GM21737 (cell line): Measurements from ENCODE around the gene C3AR1.

Experiments
- ATAC-seq: cut with Tn5 transposase; IDR thresholded peaks from one replicate; pipeline ENCODE4 v1.9.1; 2021; ENCODE audit warnings: mild to moderate bottlenecking, moderate library complexity; ENCODE audit not compliant: unreplicated experiment

The C3AR1 gene

DNA sequence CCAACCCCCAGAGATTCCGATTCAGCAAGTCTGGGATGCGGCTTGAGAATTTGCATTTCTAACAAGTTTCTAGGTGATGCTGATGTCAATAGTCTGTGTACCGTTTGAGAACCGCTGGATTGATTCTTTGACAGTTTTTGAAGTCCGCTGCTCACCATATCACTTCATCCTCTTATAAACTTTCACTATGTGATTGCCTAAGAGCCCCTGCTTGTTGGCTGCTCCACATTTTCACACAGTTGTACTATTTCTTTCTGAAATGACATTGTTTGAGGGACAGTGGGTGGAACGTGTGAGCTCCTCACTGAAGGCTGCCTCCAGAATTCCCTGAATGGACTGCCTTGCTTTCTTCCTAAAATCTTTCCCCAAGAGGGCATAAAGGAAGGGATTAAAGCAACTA, 7.7 kb downstream of the C3AR1 start:
- no peak for ATAC-seq

DNA sequence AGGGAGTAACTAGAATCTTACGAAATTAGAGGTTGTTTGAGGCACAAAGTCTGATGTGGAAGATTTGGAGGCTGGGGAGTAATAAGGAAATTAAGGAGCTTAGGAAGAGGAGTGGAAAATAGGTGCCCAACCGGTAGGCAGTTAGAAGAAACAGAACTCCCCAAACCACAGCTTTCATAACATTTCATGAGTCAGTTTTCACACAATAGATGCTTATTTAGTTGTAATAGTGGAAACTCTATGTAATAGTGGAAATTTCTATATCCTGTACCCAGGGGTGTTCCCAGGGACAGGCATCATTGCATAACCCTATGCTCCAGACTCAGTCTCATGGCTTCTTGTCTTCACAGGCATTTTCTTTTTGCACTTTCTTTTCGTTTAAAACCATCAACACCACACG, 8.3 kb downstream of the C3AR1 start:
- no peak for ATAC-seq

DNA sequence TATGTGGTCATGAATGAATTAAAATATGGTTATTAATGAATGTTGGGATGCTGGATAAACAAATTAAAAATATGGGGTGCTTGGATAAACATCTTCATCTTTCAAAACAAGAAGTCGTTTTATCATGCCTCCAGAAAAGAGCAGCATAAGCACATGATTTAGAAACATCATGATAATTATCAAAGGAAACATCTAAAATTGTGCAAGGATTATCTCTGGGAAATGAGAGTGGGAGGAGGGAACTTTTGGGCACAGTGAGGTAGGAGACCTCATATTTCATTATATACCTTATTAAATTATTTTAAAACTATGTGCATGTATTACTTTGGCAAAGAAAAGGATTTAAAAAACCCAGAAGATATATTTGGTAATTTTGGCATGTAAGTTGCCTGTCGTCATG, 8.9 kb downstream of the C3AR1 start:
- ATAC-seq = no peak

DNA sequence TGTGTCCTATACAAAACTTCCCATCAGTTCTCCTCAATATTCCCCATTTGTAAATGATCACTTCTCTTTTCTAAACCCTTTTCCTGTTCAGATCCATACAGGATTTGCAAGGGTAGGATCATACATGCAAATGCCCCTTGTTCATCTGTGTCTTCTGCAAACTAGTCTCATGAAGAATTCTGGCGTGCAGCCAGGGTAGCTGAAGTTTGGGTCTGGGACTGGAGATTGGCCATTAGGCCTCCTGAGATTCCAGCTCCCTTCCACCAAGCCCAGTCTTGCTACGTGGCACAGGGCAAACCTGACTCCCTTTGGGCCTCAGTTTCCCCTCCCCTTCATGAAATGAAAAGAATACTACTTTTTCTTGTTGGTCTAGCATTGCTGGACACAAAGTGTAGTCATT, 11.3 kb downstream of the C3AR1 start:
- ATAC-seq = no peak

DNA sequence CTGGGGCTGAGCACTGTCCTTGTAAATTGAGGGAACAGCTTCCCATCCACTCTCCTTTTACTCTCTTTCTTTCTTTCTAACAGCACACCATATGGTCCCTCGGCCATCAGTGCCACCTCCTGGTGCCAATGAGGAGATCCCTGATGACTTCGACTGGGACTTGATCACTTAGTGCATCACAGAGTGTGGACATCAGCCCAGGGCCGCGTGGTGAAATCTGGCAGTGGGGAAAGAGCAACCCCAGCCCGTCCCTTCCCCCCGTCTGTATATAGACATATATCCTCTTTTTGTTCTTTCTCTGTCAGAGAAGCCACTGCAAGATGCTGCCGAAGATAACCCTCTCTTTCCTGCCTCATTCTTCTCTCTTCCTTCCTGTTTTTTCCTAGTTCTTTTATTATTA, 13.5 kb downstream of the C3AR1 start:
- no peak for ATAC-seq

DNA sequence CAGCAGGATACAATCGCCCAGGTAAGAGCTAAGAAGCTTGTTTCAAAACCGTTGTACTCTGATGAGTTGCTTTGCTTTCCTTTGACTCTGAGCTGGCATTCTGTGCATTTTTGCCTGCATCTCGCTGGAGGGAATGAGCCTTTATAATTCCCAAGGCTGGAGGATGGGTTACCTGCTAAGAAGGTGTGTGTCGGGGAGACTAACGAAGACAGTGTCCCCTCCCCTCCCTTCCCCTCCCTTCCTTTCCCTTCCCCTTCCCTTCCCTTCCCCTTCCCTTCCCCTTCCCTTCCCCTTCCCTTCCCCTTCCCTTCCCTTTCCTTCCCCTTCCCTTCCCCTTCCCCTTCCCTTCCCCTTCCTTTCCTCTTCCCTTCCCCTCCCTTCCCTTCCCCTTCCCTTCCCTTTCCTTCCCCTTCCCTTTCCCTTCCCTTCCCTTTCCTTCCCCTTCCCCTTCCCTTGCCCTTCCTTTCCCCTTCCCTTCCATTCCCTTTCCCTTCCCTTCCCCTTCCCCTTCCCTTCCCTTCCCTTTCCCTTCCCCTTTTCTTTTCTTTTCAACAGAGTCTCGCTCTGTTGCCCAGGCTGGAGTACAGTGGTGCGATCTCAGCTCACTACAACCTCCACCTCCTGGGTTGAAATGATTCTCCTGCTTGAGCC, 15.4 kb downstream of the C3AR1 start:
- no peak for ATAC-seq

DNA sequence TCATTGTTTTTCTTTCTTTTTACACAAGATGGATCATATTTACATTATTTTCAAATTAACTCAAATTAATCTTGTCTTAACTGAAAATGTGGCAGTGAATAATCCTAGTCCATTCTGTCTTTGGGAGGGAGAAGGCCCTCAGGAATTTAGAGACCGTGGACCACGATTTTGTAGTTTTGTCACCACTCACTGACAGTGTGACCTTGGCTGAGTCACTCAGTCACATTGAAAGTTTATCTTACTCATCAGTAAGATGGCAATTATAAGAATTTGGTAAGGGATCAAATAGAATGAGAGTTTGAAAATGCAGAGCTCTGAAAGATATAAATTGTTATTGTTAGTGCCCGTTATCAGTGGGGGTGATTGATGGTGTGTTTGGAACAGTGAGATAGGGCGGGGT, 17.3 kb downstream of the C3AR1 start:
- ATAC-seq = no peak

DNA sequence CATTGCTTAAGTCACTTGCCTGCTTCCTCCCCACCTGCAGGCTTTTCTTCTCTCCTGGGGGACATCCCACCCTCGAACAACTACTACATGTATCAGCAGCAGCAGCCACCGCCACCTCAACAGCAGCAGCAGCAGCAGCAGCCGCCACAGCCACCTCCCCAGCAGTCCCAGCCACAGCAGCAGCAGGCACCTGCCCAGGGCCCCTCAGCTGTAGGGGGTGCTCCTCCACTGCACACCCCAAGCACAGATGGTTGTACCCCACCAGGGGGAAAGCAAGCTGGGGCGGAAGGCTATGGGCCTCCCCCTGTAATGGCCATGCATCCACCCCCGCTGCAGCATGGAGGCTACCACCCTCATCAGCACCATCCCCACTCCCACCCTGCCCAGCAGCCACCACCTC, 18.3 kb downstream of the C3AR1 start:
- ATAC-seq = no peak

DNA sequence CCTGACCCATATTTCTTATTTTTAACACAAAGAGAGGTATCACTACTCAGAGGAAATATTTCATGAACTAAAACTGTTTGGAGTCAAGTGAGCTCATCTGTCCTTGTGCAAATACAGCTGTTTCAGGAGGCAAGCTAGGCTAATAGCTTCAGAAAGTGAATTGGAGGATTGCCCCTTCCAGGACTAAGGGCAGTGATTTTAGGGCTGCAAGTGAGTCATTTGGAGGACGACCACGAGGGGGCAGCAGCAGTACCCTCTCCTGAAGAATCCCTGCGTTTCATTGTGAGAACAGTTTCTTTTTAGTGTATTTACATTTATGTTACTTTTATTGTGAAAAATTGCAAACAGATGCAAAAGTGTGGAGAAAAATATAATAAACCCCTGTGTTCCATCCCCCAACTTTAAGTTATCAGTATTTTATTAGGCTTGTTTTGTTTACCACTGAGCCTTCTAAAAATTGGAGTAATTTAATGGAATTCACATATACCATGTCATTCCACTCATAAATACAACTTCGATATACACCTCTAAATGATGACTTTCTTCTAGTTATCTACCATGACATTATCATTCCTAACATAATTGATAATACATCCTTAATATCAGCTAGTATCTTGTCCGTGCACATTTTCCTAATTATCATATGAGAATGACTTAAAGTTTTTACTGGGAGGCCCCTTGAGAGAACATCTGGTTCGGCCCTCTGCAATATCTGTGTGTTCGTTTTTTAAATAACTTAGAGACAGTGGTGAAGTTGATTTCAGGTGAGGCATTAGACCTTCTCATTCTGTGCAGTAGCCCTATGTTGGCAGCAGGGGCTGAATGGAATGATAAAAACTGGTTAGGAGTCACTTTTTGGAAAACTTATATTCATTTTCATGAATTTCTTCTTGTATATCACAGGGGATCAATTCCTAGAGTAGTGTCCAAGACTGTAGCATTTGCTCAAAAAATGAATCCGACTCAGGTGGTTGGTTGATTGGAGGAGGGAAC, 19.9 kb downstream of the C3AR1 start:
- no peak for ATAC-seq

DNA sequence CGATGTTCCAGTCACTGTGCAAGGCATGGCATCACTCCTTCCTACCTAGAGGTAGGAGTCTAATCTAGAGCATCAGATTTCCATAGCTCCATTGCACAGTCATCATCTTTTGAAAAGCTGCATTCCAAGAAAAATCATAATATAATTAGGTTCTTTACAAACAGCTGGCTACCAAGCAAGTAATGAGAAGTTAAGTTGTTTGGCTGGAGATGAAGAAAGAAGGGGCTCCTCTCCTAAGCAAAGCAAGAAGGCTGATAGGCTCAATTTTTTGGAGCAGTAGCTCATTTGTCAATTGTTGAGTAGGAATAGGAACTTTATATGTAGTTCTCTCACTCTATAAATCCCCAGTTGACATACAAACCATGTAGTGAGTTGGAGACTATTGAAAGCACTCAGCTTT, 25.4 kb downstream of the C3AR1 start:
- ATAC-seq = no peak

DNA sequence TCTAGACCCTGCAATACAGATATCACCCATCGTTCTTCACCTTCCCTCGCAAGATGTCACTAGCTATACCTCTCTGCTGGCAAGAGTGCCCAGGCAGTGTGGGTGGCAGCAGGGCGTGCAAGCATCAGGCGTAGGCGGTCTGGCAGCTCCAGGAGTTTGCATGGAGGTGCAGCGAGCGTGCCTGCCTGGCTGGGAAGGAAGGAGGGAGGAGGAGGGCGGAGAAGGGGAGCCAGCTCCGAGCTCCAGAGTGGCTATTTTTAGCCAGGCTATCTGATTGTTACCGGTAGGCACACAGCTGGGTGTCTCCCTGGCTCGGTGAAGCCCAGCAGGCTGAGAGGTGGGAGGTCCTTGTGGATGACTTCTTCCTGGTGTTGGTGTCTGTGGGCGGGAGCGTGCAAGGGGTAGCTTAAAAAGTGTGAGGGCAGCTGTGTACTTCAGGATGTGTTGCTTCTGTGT, 27.5 kb downstream of the C3AR1 start:
- ATAC-seq = no peak

DNA sequence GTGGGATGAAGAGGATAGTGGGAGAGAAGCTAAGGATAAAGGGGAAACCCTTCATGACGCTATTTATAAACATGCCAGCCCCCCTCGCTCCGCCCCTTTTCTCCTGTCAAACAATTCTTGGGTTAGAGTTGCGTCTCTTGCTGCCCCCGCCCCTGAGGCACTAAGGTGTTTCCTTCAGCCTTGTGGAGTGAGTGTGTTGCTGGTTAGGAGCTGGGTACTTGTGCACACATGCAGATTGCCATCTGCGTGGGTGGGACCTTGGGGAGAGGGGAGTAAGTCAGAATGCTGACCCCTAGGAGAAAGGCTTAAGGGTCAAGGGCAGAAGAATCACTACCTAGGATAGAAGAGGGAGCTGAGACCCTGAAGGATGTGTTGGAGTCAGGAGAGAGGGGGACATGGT, 28.2 kb downstream of the C3AR1 start:
- no peak for ATAC-seq

DNA sequence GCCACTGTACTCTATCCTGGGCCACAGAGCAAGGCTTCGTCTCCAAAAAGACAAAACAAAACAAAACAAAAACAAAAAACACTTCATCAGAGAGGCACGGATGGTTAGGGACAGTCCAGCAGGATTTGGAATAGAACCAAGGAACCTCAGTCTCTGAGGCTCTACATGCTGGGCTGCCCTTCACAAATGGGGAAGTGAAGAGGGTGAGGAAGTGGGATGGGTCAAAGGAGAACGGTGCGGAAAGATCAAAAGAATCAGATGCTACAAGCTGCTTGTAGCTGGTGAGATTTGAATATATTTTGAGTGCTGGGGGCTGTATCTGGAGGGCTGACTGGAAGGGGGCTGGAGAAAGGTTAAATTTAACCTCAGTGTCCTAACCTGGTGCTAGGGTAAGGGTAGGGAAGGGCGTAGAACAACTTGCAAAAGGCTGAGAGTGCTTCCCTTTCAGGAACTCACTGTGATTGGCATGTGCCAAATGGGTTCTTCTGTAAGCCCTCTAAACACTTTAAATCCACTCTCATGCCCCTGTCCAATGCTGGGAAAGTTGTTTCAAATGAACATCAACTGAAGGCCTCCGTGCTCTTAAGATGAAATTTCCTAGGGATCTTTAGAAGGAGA, 29.0 kb downstream of the C3AR1 start:
- no peak for ATAC-seq

DNA sequence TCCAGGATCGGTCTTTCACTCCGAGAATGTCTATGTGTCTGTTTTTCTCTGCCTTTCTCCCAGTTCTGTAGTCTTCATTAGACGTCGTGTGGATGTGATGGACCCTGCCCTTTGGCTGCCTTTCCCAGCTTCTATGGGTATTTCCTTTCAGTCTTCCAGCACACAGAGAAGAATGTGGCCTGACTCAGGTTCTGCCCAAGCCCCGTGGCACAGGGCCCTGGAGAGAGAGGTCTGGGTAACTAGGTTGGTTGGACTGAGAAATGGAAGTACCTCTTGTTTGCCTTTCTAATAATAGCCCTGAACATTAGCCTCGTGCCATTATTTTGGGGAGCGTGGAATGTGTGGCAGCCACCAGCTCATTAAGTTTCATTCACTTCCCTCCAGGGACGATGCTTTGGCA, 29.8 kb downstream of the C3AR1 start:
- no peak for ATAC-seq

DNA sequence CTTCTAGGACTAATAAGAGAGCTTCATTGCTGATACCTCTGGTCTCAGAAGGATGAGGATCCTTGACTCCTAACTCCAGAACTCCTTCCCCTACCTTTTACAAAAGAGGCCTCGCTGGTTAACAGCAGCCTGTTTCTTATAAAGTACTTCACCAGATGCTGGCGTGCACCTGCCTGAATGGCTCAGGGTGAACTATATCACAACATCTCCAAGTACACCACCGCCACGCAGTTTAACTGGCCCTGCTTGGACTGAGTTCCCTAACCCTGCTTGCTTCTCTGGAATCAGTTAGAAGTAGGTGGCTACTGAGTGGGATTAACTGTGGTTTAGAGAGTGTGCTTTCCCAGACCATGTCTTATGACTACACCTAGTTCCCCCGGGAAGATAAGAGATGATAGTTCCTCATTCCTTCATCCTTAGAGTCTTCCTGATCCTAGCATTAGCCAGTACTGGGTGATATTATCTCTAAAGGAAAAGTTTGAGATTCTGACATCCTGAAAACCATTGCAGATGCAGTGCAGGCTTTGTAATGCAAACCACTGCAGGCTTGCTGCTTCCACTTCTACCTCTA, 30.6 kb downstream of the C3AR1 start:
- ATAC-seq = no peak

DNA sequence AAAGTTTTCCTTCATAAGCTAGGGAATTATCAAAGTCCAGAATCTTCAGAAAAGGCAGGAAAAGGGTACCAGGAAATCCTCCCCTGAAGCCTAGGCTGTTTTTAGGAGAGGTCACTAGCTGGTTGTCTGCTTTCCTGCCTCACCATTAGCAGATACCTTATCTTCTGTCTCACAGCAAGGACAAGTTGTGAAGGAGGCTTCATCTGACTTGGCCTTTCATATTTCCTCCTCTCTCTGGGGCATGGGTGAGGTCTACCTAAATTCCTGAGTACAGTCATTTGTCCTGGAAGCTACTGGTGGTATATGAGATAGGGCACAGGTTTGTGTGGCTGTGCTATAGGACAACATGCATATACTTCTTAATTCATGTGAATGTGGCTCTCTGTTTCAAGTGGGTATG, 31.4 kb downstream of the C3AR1 start:
- no peak for ATAC-seq

DNA sequence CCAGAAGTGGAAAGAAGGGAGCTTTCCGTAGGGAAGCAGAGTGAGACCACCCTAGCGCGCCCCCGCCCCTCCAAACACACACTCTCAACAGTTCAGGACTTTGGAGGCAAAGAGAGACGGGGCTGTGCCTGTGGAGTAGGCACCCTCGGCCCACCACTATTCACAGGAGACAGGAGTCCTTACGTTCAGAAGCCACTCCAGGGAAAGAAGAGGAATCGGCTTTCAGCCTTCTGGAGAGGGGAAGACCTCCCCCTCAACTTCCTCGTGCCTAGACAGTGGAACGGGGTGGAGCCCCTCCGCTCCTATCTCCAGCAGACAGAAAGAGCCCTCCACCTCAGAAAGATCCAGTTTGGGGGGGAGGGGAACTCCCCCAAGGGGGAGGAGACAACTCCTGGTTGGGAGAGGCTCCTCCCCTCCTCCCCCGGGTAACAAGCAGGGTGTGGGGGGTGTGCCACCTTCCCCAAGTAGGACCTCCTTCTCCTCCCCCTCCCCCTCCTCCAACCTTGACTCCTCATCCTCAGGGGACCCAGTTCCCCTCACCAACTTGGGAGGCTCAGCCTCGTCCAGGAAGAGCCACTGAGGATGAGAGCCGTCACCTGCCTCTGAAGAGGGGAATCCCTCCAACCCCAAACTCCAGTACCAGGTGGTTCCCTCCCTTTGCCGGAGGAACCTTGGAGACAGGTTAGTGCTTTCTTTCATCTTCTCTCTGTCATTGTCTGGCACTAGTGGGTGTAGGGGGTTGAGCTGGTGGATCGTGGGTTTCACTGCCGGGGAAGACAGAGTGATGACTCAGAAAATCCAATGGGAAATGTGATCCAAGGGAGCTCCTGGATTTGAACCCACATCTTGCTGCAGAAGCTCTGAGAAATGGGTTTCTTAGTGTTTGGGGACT, 32.8 kb downstream of the C3AR1 start:
- ATAC-seq = no peak

DNA sequence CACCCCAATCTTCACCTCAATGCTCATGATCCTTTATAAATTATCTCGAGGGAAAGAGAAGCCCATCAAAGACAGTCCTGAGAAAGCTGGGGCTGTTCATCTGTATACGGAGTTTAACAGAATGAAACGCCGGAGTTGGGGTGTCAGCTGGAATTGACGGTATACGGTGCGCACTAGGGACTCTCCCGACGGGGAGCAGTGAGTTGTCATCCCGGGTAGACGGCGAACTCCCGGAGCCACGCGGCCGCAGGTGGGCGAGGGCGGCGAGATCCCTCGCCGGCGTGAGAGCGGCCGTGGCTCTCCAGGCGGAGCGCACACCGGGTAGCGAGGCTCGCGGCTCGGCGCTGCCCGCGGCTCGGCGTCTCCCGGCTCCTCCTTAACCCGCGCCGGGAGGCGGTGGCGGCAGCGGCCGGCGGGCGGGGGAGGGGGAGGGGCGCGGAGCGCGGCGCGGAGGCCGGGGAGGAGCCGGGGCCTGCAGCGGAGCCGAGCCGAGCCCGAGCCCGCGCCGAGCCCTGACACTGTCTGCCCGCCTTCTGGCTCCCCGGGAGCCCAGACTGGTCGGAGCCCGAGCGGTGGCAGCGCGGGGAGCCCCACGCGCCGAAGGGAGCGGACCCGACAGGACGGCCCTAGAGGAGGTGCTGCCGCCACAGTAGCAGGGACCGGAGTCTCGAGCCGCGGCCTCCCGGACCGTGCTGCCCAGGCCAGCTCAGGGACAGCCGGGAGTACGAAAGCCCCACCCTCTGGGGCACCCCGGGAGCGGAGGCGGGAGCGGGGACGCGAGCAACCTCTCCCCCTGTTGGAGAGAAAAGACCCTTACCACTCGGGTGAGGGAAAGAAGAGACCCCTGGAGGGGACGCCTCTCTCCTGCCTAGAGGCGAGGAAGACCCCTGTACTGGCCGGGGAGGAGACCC, 33.7 kb downstream of the C3AR1 start, which contains the start of gene FOXJ2:
Gene FOXJ2, plus strand, starts transcription at position 475 of the 911 bp plus-strand sequence. CDS start 7,117 bp downstream, outside the sequence.
- ATAC-seq = peak; percentile 70

DNA sequence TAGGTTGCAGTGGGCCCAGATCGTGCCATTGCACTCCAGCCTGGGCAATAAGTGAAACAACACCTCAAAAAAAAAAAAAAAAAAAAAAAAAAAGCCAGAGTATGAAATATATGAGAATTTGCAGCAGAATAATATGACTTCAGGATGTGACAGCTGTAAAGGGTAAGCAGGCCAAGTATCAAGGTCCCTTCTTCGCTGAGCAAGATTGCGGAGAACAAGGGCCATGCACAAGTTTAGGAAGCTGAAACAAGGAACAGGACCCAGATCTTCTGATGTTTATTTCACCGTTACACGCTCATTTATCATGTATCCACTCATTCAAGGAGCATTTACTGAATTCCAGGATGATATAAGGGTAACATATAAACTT, 34.3 kb downstream of the C3AR1 start:
- no peak for ATAC-seq
